Fibroblast of peridontal ligament (primary cell): Measurements from ENCODE around the gene SORL1.
A peak's percentile ranks its signal among the peaks of the same experiment; 100 is the strongest.
"Not testable (repeated sequence)": the region's sequence is repeated elsewhere in the genome, so short reads cannot be mapped to it uniquely, and the experiment has no call there.

Experiments used
- DNase-seq: peaks from one replicate; pipeline ENCODE4 v3.0.0-alpha.2; 2010; ENCODE audit errors: extremely low read depth

SORL1 gene

GRCh38 chr11:121451986-121452608 lies at the start of gene SORL1:
TSS of gene SORL1 (plus strand) at chr11:121452314. CDS start at chr11:121452332, 18 bp downstream.
- peak; percentile 9 for DNase-seq

GRCh38 chr11:121405646-121406045 lies 46.5 kb upstream of the SORL1 start:
- DNase-seq: no peak

GRCh38 chr11:121406291-121406690 lies 45.8 kb upstream of the SORL1 start:
- DNase-seq: no peak

GRCh38 chr11:121408830-121409229 lies 43.3 kb upstream of the SORL1 start:
- DNase-seq: no peak

DNA sequence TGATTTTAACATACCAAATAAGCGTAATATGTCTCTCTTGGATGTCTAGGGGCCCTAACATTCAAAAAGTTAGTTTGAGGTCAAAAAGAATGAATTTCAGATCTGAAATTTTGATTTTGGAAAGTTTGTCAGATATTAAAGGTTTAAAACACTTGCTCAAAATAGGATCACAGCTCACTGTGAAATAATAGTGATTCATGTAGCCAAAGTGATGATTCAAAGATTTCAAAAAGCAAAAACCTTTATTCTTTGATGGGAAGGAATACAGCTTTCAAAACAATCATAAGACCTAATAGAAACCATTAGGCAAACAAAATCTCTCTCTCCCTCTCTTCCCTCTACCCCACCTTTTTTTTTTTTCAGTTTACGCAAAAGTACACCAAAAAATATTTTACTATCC lies 42.1 kb upstream of the SORL1 start:
- DNase-seq: not testable (repeated sequence)

- not testable (repeated sequence) for DNase-seq
Observed at GRCh38 chr11:121411330-121411729, 40.8 kb upstream of the SORL1 start.

DNA sequence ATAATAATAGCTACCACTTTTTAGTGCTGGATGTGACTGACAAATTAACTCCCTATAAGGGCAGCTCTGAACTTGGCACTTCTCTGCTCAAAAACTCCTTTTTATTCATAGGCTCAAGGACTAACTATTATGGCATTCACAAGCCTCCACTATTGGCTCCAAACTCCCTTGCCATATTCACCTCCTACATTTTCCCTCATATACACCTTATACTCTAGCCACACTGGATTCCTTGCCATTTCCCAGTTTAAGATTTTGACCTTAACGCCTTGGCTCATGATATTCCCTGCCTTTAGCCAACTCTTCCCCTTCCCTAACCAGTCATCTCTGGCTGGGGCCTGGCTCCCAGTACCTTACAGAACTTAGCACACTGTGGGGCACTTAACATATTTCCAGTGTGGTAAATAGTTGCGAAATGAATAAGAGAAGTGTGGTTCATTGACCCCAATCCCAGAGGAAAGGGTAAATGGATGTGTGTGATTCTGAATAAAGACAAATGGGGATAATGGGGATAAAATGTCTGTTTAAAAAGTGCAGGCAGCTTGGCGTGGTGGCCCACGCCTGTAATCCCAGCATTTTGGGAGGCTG lies 40.0 kb upstream of the SORL1 start:
- DNase-seq: no peak

DNA sequence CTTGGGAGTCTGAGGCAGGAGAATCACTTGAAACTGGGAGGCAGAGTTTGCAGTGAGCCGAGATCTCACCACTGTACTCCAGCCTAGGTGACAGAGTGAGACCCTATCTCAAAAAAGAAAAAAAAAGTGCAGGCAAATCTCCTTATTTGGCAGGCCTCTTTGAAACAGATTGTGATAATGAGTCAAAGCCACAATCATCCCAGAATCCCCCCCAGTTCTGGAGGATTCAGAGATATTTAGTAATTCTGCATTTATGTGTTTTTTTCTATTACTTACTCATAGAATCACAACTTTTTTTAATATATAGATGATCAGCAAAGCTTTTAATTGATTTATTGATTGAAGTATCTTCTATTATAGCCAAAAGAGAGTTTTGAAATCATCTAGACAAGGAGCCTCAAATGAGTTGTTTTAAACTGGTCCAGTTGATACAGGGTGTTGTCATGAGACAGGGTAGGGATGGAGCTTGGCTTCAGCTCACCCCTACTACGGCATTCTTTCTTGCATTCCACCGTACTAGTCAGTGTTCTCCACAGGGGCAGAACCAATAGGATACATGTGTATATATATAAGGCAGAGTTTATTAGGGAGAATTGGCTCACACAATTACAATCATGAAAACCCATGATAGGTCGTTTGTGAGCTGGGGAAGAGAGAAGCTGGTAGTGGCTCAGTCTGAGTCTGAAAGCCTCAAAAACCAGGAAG lies 39.3 kb upstream of the SORL1 start:
- DNase-seq: no peak

DNA sequence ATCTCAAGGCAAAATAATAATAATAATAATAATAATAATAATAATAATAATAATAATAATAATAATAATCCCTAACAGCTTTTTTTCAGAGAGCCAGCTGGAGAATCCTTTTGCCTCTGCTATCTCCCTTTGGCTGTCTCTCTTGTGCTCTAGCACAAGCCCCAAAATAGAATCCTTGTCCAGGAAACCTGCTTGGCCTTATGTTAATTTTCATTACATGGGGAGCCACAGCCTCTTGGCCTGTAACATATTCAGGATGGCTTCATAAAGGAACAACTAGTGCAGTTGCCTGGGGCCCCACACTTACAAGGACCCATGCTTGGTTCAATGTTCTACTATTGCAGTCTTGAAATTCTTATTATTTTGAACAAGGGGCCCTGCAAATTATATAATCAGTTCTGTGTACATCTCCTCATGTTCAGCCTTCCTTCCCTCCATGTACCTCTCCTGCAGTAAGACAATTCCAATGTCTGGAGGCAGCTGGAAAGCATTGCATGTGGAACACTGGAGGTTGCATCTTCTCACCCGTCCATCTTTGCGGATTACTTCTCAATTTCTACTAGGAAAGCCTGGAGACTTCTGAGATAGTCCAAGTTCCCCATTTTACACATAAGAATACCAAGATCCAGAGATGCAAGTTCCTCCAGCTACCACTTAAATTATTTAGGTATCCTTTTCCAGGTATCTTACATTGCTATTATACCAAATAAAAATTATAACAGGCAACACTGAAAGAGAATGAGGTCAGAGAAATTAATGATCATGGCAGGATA lies 37.8 kb upstream of the SORL1 start:
- no peak for DNase-seq

DNA sequence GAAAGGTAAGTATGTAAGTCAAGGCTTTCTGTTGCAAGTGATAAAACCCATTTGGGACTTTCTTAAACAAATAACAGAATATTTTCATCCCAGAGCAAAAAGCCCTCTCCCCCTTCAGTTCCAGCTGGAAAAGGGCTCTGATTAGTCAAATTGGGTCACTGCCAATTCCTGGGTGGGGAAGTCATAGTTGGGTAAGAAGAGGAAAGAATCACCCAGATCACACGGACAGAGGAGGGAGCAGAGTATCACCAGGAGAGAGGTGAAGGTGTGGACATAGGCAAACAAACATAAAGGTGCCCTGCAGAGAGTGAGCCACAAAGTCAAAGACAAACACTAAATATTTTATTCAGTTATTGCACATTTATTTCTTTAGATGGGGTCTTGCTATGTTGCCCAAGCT lies 36.3 kb upstream of the SORL1 start:
- no peak for DNase-seq

- DNase-seq: peak; percentile 99
Observed at GRCh38 chr11:121417055-121417551, 35.0 kb upstream of the SORL1 start.

DNA sequence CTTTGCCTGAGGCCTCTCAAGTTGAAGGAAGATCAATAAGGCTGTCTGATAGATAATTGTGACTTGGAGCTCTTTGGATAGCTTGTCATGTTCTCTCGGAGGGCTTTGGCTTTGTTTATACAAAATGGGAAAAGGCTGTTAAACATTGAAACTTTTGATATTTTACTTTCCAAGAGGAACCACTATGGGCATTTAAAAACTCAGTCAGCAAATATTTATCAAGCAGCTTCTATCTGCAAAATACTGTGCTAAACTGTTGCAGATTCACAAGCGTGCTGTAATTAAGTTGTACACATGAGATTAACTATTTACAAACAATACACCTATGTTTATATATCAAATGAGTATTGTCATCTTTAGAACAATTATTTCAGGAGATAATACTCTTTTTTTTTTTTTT lies 34.5 kb upstream of the SORL1 start:
- DNase-seq: no peak

DNA sequence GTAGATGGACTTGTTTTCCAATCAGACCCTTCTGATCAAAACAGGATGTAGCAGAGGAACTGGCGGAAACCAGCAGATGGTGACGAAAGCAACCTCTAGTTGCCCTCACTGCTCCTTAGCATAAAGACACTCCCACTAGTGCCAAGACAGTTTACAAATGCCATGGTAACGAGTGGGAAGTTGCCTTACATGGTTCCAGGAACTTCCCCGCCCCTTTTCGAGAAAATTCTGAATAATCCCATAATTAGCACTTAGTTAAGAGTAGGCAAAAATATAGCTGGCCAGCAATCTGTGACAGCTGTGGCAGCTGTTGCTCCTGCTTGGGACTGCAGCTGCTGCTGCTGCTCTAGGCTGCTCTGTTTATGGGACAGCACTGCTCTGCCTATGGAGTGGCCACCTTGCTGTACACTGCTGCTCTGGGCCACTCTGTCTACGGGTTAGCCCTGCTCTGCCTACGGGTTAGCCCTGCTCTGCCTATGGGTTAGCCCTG lies 33.4 kb upstream of the SORL1 start:
- no peak for DNase-seq

DNA sequence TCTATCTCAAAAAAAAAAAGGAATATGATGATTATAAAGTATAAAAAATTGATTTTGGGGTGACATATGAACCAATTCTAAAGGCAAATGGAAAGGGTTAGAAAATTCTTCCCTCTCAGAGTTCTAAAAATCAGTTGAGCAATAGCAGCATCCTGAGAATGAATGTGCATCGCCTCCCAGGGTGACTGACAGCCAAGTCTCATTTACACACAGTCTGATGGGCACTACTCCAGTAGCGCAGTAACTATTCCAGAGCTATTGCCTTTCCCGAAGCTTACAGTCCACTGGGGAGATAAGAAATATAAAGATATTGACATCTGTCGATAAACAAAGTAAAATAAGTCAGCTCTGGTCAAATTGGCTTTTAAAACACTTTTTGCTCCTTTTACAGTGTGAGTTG lies 32.3 kb upstream of the SORL1 start:
- no peak for DNase-seq

- DNase-seq: no peak
Observed at GRCh38 chr11:121420398-121420797, 31.7 kb upstream of the SORL1 start.

DNA sequence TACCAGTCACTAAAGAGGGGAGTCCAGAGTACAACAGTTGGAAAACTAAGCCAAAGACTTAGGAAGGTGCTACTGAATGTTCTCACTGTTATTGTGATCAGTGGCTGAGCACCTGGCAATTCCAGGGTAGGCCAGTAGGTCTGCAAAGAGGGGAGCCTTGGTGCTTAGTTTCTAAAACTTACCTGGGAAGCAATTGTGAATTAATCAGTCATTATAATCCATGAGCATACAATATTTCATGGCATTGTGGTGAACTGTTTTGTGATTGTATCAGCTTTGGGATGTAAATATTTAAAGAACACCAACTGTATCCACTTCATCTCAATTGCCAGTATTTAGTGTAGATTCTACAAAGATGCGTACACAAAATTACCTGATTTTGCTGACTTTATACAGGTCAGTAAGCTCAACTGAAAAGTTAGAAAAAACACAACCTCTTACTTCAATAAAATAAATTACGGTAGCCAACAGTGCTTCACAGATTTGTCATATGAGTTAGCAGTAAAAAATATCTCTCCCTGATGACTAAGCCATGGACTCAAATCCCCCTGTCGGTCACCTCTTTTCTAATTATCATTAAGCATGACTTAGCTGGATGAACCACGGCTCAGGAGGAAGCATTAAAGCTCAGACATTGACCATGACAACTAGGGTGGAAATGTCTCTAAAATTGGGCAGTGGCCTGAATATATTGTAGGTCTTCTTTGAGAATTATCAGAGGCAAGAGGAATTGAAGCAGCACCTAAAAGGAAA lies 30.8 kb upstream of the SORL1 start:
- DNase-seq: no peak

GRCh38 chr11:121422675-121423074 lies 29.4 kb upstream of the SORL1 start:
- no peak for DNase-seq

DNA sequence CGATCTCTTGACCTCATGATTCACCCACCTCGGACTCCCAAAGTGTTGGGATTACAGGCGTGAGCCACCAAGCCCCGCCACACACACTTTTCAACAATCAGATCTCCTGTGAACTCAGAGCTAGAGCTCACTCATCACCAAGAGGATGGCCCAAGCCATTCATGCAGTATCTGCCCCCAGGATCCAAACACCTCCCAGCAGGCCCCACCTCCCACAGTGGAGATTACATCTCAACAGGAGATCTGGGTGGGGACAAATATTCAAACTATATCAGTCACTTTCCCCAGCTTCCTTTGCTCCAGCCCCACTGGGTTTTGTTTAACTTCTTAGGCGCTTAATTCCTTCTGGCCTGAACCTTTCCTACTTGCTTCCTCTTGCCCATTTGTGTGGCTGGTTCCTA lies 26.3 kb upstream of the SORL1 start:
- DNase-seq: no peak

- DNase-seq: no peak
Observed at GRCh38 chr11:121426476-121427399, 25.4 kb upstream of the SORL1 start.

GRCh38 chr11:121427400-121427744 lies 24.7 kb upstream of the SORL1 start:
- no peak for DNase-seq
